Fibroblast of skin of left quadriceps (primary cell): ENCODE data around the gene PLIN3.
"Not testable (repeated sequence)": the region's sequence is repeated elsewhere in the genome, so short reads cannot be mapped to it uniquely, and the experiment has no call there.

ENCODE experiments used
- DNase-seq, 2 experiments: peaks; one replicate each; pipeline ENCODE4 v3.0.0-alpha.2; 2013; ENCODE audit warnings: low read depth in 2 of 2

PLIN3 gene

GRCh38 chr19:4891066-4891465, 23.6 kb upstream of the PLIN3 start:
- DNase-seq: no peak

- DNase-seq: no peak
These were observed 21.8 kb upstream of the PLIN3 start for GRCh38 chr19:4889034-4889815.

GRCh38 chr19:4887803-4888202, 20.3 kb upstream of the PLIN3 start:
- DNase-seq: not testable (repeated sequence)

GRCh38 chr19:4884993-4885392, 17.5 kb upstream of the PLIN3 start:
- DNase-seq: not testable (repeated sequence)

- not testable (repeated sequence) for DNase-seq
These were observed 15.4 kb upstream of the PLIN3 start for GRCh38 chr19:4882874-4883273.

GRCh38 chr19:4879041-4879440, 11.6 kb upstream of the PLIN3 start:
- no peak for DNase-seq

GRCh38 chr19:4878491-4878968, 11.1 kb upstream of the PLIN3 start:
- no peak for DNase-seq

GRCh38 chr19:4877753-4878490, 10.5 kb upstream of the PLIN3 start:
- DNase-seq: no peak

- DNase-seq: no peak
These were observed 6.5 kb upstream of the PLIN3 start for GRCh38 chr19:4873930-4874329.

- DNase-seq: no peak
These were observed 4.2 kb upstream of the PLIN3 start for GRCh38 chr19:4871711-4872110.

GRCh38 chr19:4870025-4870700, 2.7 kb upstream of the PLIN3 start:
- DNase-seq: peak; percentile 61 to 68

- DNase-seq: no peak
These were observed 893 bp upstream of the PLIN3 start for GRCh38 chr19:4868286-4868834.

- DNase-seq: no peak
These were observed 657 bp downstream of the PLIN3 start for GRCh38 chr19:4866595-4867424.

GRCh38 chr19:4861147-4861546, 6.3 kb downstream of the PLIN3 start:
- DNase-seq: no peak

- no peak for DNase-seq
These were observed 7.8 kb downstream of the PLIN3 start for GRCh38 chr19:4859697-4860096.

- not testable (repeated sequence) for DNase-seq
These were observed 11.0 kb downstream of the PLIN3 start for GRCh38 chr19:4856468-4856867.

GRCh38 chr19:4853506-4853905, 14.0 kb downstream of the PLIN3 start:
- not testable (repeated sequence) for DNase-seq

GRCh38 chr19:4852484-4852883, 15.0 kb downstream of the PLIN3 start:
- DNase-seq: no peak

- no peak for DNase-seq
These were observed 15.7 kb downstream of the PLIN3 start for GRCh38 chr19:4851551-4852290.

GRCh38 chr19:4849019-4849418, 18.4 kb downstream of the PLIN3 start:
- no peak for DNase-seq
